ENCODE measurements around the gene C9orf72.
A peak's percentile ranks its signal among the peaks of the same experiment; 100 is the strongest.

Gene C9orf72

GRCh38 chr9:27573634-27574590 is 631 bp upstream of the C9orf72 start:
- DNase-seq = peak; percentile 100

- DNase-seq = peak; percentile 85
Observed at GRCh38 chr9:27572566-27572917, 739 bp downstream of the C9orf72 start.

- no peak for DNase-seq
Observed at GRCh38 chr9:27572061-27572460, 1.2 kb downstream of the C9orf72 start.

GRCh38 chr9:27571011-27571410 is 2.3 kb downstream of the C9orf72 start:
- DNase-seq = no peak

- no peak for DNase-seq
Observed at GRCh38 chr9:27569406-27569805, 3.9 kb downstream of the C9orf72 start.

- DNase-seq = no peak
Observed at GRCh38 chr9:27566118-27566517, 7.2 kb downstream of the C9orf72 start.

- peak; percentile 50 for DNase-seq
Observed at GRCh38 chr9:27565696-27566095, 7.6 kb downstream of the C9orf72 start.

GRCh38 chr9:27564670-27565069 is 8.6 kb downstream of the C9orf72 start:
- DNase-seq = no peak

- no peak for DNase-seq
Observed at GRCh38 chr9:27563738-27564430, 9.4 kb downstream of the C9orf72 start.

GRCh38 chr9:27561685-27562084 is 11.6 kb downstream of the C9orf72 start:
- no peak for DNase-seq

- DNase-seq = no peak
Observed at GRCh38 chr9:27560457-27560856, 12.8 kb downstream of the C9orf72 start.

- no peak for DNase-seq
Observed at GRCh38 chr9:27558307-27558706, 15.0 kb downstream of the C9orf72 start.

GRCh38 chr9:27556470-27556869 is 16.8 kb downstream of the C9orf72 start:
- DNase-seq = no peak

GRCh38 chr9:27554712-27555111 is 18.6 kb downstream of the C9orf72 start:
- no peak for DNase-seq

GRCh38 chr9:27549196-27549755 is 24.0 kb downstream of the C9orf72 start:
- DNase-seq = no peak

GRCh38 chr9:27548055-27548741 is 25.1 kb downstream of the C9orf72 start:
- peak; percentile 74 for DNase-seq

GRCh38 chr9:27545471-27545870 is 27.8 kb downstream of the C9orf72 start:
- DNase-seq = no peak

- no peak for DNase-seq
Observed at GRCh38 chr9:27542508-27542907, 30.8 kb downstream of the C9orf72 start.

GRCh38 chr9:27541740-27542139 is 31.5 kb downstream of the C9orf72 start:
- DNase-seq = no peak

- no peak for DNase-seq
Observed at GRCh38 chr9:27540502-27540901, 32.8 kb downstream of the C9orf72 start.

GRCh38 chr9:27539479-27540441 is 33.5 kb downstream of the C9orf72 start:
- DNase-seq = peak; percentile 8

GRCh38 chr9:27538647-27539046 is 34.6 kb downstream of the C9orf72 start:
- DNase-seq = no peak

Measured in hematopoietic multipotent progenitor cell treated with erythropoietin and hydrocortisone succinate and interleukin-3 and kit ligand, for 4 days (in vitro differentiated cells).